HS-5 (cell line): ENCODE measurements around the gene MYO7B.
"Not testable (repeated sequence)": the region's sequence is repeated elsewhere in the genome, so short reads cannot be mapped to it uniquely, and the experiment has no call there.

ENCODE experiments used
- DNase-seq: peaks from one replicate; pipeline ENCODE4 v3.0.0-alpha.2; 2012; ENCODE audit warnings: low read depth

Gene MYO7B

DNA sequence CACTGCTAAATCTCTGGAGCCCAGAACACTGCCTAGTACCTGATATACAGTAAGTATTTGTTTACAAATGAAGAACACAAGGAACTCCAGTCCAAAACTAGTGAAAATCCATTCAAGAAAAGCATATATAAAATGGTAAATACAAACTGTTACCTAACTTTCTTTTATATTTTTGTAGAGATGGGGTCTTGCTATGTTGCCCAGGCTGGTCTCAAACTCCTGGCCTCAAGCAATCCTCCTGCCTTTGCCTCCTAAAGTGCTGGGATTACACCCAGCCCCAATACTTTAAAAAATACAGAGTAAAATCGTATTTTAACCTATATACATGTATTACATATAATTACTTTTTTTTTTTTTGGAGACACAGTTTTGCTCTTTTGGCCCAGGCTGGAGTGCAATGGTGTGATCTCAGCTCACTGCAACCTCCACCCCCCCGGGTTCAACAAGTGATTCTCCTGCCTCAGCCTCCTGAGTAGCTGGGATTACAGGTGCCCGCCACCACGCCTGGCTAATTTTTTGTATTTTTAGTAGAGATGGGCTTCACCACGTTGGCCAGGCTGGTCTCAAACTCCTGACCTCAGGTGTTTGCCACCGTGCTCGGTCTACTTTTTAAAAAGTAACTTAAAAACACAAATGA, 11.2 kb upstream of the MYO7B start:
- DNase-seq: not testable (repeated sequence)

DNA sequence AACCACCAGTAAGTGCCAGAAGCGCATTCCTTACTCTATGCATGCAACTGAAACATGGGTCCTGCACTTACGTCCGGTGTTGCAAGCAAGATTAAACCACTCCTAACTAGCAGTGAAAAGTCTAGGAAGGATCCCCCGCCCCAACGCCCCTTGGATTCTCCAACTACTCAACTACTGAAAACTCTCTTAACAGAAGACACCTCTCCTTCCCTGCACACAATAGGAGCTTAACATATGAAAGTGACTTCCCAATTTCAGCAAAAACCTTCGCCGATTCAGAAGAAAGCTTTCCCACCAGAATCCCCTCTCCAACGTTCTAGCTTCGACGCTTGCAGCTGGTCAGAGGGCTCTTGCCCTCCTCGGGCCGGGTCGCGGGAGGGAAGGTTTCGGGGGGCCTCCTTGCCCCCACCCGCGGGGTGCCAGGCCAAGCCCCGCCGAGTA, 9.8 kb upstream of the MYO7B start:
- no peak for DNase-seq

- DNase-seq: peak; percentile 94
Measured at GRCh38 chr2:127526132-127527000, 9.1 kb upstream of the MYO7B start, which contains the start of gene IWS1. TSS of gene IWS1 (minus strand) at chr2:127526489. CDS start at chr2:127526208, 281 bp downstream.

DNA sequence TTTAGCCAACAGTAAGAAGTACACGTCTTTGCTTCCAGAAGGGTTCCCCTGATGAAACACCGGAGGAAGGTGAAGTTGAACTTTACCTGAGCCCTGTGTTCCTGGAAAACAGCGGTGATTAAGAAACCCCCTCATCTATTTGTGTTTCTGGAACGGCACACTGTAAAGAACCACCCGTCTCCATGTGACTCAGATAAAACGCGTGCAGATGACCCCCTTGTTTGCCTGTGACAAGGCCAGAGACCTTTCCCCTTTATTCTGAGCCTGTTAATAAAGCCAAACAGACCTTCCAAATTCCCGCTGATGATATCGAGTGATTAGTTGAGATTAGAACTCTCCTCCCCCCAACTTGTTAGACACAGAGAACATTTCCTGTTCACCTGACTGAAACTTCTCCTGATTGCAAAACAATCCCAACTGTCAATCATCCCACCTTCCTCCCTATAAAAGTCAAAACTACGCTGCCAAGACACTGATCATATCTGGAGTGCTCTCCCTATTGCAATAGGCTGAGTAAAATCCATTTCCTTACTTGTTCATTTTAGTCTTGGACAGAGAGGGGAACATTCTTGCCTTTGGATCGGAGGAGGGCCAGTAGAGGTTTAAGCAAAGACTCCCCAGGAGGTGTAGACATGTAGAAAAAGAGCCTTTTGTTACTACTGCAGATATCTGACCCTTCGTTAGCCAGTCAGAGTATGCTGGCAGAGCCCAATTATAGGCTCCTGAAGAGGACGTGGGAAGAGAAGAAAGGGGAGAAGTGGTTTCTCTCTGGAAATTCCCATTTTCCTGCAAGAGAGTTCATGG, 8.3 kb upstream of the MYO7B start:
- DNase-seq: no peak

GRCh38 chr2:127528487-127528886, 7.0 kb upstream of the MYO7B start:
- no peak for DNase-seq

- DNase-seq: not testable (repeated sequence)
Measured at GRCh38 chr2:127529416-127529815, 6.1 kb upstream of the MYO7B start.

DNA sequence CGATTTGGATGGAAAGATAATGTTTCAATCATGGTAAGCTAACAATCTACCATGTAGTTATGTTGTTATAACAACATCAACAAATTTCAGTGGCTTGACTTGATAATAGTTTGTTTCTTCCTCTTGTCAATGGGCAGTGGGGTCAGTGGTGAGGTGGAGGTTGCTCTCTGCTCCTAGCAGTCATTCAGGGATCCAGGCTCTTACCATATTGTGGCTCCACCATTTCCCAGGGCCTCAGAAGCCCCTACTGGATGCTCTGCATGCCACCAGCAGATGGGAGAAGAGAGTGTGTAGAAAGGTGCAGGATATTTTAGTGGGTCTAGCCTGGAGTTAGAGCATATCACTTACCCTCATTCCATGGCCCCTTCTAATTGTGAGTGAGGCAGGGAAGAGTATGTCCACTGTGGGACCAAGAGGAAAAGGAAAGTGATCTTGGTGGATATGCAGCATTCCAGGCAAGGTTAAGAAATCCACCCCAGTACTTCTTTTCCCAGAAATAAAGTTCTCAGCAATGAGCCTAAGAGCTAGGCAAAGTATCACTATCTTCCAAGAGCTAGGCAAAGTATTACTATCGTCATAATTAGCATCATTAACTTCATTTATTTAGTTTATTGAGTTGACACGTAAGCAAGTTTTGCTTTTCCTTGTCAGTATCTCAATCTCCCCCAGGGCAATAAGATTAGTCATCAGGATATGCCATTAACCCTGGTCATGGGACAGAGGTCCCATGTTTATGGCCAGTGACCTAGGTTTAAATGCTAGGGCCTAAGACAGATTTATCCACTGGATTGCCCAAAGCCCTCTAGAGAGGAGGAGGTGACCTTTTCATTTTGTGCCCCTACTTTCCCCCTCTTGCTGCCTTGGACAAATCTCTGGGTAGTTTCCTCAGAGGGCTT, 5.0 kb upstream of the MYO7B start:
- DNase-seq: no peak

DNA sequence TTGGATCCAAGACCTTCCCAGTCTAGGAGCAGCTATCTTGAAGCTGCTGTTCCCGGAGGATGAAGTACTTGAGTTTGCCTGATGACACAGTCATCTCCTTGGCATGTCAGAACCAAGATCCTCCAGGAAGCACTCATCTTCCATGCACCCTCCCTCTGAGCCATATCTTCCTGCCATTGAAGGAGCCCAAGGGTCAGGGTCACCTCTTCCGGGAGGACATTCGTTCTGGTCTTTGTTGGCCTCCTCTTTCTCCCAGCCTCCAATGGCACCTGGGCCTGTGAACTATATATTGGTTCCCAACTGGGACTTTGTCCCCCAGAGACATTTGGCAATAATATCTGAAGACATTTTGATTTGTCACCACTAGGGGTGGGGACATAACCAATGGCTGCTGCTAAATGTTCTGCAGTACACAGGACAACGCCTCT, 4.2 kb upstream of the MYO7B start:
- no peak for DNase-seq

GRCh38 chr2:127532296-127532695, 3.2 kb upstream of the MYO7B start:
- no peak for DNase-seq

DNA sequence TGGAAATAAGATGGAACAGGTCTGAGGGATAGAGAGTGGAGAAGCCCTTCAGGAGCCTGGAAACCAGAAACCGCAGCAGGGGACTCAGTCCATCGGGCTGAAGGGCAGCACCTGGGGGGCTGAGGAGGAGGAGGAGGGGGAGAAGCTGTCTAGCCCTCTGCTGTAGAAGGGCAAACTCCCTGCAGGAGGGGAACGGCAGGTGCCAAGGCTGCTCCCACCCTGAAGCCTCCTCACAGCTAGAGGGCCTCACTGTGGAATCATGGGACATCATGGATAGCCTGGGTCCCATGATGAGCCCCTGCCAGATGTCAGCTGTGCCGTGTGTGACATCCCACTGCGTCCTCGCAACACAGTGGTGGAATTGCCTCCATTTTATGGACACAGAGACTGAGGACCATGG, 435 bp downstream of the MYO7B start:
- no peak for DNase-seq

DNA sequence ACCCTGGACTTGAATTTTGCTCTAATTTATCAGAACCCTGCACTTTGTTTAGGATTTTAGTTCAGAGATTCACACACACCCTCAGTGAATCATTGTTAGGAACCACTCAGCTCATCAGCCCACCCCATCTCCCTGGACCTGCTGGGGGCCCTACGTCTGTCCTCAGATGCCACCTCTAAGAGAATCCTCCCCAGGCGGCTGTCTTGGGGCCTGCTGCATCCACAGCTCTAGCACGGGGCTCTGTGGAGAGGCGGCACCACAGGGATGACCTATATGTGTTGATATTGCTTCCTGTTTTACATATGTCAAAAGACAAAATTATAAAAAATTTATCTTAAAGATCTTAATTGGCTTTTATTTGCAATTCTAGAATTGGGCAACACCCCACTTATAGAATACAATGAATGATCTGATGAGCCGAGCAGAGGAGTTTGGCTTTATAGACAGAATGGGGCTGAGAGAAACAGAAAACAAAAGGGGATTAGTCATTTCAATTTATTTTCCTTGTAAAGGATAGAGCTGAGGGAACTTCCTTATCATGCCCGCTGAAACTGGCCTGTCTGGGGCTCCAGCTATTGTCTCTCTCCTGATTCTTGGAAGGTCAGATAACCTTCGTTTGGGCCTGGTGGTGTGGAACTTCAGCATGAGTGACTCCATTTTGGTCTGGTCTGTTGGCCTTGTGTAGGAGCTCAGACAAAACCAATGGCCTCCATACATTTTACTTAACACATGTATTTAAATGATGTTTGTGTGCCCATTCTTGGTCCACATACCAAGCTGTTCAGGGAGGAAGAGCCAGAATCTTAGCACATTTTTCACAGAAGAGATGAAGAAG, 1.4 kb downstream of the MYO7B start:
- no peak for DNase-seq

DNA sequence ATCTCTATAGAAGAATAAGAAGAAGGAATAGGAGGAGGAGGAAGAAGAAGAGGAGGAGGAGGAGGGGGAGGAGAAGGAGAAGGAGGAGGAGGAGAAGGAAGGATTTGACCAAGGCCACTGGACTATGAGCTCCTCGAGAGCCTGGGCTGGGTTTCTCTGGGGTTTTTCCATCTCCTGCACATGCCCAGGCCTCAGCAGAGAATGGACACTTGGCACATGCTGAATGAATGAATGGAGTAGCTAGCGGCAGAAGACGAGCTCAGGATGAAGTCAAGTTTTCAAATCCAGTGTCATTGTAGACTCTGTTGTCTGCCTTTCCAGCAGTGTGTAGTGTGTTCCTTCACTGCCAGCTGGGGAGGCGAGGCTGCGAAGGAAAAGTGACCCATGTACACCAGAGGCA, 2.2 kb downstream of the MYO7B start:
- no peak for DNase-seq

DNA sequence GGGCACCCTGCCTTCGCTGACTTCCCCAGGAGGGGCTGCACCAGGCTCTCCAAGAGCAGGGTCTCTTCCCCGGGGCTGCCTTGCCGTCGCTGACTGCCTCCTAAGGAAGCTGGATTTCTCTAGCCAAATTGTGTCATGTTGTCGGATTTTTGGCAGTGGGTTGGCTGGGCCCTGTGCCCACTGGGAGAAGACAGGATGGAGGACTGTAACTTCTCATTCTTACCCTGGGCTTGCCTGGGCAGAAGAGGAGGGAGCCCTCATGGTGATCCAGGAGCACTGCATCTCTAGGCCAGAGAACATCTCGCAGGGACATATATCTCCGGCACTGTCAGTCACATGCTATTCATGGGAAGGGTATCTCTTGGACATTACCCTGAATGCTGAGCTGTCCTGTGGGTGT, 6.3 kb downstream of the MYO7B start:
- DNase-seq: no peak

DNA sequence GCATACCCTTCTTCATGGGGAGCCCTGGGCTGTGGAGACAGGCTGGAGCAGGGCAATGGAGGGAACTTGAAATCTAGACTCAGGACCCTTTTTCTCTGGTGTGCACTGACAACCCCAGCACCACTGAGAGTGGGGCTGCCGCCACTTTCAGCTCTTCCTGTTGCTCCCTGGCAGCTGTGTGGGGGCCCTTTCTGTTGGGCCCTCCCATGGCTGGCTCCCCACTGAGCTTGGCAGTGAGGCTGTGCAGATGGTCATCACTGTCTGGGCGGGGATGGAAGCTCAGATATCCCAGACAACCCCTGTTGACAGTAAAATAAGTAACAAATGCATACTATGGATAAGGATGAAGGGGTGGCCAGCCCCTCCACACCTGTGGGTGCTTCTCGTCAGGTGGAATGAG, 6.7 kb downstream of the MYO7B start:
- DNase-seq: no peak

GRCh38 chr2:127543013-127543501, 7.6 kb downstream of the MYO7B start:
- DNase-seq: not testable (repeated sequence)

DNA sequence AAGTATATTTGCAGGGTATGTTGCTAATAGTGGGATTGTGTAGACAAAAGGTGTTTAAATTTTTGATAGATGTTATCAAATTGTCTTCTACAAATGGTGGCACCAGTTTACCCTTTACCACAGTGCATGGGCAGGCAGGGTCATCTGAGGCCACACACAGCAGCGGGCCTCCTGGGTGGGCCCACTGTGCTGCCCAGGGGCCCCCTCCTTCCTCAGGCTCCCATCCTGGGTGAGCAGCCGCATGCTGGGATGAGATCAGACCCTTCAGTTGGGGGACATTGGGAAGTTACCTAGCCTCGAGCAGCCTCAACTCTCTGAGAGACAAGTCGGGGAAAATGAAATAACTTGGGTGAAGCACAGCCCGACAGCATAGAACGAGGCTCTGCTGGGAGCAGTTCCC, 9.7 kb downstream of the MYO7B start:
- DNase-seq: no peak

DNA sequence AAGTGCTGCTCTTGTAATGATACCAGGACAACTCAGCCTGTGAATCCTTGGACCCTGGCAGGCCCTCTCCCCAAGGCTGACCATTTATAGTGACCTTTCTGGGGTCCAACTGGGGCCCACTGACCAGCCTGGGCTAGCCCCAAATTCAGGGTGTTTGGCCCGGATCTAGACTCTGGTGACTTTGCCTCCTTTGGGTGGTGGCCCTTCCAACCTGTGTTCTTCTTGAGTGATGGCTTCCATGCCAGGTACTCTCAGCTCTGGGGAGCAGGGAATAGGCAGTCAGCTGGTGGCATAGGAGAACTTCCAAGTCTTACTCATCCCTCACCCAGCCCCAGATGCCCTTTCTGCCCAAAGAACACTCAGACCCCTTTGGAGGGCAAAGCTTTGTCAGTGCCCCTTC, 10.3 kb downstream of the MYO7B start:
- no peak for DNase-seq

- no peak for DNase-seq
Measured at GRCh38 chr2:127546797-127547196, 11.3 kb downstream of the MYO7B start.

- DNase-seq: no peak
Measured at GRCh38 chr2:127551221-127551930, 15.9 kb downstream of the MYO7B start.

- DNase-seq: no peak
Measured at GRCh38 chr2:127552336-127552735, 16.9 kb downstream of the MYO7B start.
